HG02840 (cell line): Measurements from ENCODE around the gene LACTBL1.
A peak's percentile ranks its signal among the peaks of the same experiment; 100 is the strongest.
"Not testable (repeated sequence)": the region's sequence is repeated elsewhere in the genome, so short reads cannot be mapped to it uniquely, and the experiment has no call there.

Source experiments
- ATAC-seq: cut with Tn5 transposase; IDR thresholded peaks from one replicate; pipeline ENCODE4 v1.9.1; 2021; ENCODE audit warnings: mild to moderate bottlenecking, moderate library complexity, moderate number of reproducible peaks; ENCODE audit not compliant: unreplicated experiment, low FRiP score

The LACTBL1 gene

DNA sequence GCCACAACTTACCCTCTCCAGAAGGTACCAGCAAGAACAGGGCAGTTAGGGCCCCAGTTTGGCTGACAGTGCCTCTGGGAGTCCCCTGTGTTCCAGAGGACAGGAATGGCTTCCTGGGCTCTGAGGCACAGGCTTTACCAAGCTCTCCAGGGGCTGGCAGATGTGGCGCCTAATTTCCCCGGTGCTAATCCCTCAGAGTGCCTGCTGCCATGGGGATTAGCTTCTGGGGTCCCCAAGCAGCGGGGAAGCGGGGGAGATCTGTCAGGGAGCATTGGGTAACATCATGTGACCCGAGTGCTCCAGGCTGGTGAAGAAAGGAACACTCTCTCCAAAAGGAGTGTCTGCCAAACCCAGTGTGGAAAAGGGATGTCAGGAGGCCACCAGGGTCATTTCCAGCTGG is at the start of gene LACTBL1:
TSS of gene LACTBL1 (minus strand) at position 107 of the 400 bp plus-strand sequence. CDS start 550 bp downstream, outside the sequence.
- ATAC-seq = no peak

DNA sequence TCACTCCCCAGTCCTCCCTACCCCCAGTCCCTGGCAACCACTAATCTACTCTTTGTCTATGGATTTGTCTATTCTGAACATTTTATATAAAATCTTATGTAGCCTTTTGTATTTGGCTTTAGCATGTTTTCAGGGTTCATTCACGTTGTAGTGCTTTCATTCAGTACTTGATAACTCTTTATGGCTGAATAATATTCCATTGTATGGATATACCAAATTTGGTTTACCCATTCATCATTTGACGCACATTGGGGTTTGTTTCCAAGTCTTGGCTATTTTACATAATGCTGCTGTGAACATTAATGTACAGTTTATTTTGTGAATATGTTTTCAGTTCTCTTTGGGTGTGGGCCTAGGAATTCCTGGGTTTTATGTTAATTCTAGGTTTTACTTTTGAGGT is 49.2 kb upstream of the LACTBL1 start:
- no peak for ATAC-seq

DNA sequence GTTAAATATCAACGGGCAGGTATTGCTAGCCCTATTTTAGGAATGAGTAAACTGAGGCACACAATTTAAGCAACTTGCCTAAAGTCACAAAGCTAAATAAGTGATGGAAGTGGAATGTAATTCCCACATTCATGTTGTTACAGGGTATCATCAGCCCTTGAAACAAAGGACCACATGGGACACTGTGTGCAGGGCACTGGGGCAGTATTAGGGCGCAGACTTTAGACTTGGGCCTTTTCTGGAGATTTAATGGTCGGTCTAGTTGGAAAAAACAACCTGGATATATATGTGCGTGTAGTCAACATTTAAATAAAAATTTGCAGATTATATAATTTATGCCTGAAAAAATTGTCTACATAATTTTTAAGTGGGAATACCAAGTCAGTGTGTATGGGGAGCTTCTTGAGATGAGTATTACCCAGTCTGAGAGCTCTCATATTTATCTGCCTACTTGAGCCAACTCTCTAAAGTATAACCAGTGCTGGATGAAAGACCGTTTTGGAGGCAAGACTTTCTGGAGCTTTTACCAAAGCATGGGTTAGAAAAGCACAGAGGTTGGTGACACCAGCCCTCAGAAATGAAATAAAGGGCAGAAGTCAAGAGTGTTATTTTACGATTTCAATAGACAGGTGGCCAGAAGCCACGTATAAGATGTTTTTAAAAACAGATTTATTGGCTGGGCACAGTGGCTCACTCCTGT is 48.2 kb upstream of the LACTBL1 start:
- no peak for ATAC-seq

DNA sequence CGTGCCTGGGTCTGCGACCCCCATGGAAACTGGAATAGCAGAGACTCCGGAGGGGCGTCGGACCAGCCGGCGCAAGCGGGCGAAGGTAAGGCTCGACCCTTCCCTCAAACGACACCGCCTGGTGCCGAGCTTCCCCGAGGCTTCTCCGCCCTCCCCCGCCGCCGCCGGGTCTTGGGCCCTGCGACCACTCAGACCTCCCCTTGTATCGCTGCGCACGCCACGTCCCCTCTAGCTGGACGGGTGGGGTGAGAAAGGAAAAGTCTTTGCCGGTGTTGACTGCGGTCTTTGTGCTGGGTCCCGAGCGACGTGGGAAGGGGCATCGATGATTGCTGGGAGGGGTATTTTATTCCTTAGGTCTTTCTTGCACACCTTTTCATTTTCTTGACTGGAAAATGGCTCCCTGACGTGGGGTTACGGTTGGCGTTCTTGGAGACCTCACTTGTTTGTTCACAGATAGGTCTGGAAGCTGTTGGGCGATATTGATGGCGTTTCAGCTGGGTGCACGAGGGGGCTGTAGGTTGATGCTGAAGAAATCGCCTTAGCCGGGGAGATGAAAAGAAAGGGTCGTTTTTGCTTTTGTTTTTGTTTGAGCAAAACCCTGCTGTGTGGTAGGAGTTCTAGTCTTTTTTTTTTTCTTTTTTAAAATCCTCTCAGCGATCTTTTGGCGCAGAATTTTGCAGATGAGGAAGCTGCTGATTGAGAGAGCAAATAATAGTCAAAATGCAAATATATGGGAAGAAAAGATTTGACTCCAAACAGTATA is 47.4 kb upstream of the LACTBL1 start:
- peak; percentile 23 for ATAC-seq

DNA sequence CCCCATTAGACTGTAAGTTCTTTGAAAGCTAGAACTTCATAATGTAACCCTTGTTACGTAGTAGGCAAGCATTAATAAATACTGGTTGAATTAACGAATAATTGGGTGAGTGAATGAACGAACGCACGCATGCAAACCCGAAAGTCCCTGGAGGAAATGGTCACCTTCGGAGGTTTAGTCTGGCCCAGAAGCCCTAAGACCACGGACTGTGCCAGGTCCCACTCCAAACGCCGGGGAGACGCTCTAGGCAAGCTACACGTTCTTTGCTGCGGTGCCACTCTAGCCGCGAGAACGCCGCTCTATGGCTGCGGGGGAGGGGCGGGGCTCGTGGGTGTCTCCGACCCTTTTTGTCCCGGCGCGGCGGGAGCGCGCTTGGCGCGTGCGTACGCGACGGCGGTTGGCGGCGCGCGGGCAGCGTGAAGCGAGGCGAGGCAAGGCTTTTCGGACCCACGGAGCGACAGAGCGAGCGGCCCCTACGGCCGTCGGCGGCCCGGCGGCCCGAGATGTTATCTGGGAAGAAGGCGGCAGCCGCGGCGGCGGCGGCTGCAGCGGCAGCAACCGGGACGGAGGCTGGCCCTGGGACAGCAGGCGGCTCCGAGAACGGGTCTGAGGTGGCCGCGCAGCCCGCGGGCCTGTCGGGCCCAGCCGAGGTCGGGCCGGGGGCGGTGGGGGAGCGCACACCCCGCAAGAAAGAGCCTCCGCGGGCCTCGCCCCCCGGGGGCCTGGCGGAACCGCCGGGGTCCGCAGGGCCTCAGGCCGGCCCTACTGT is 46.6 kb upstream of the LACTBL1 start, which contains the start of gene KDM1A:
TSS of gene KDM1A (plus strand) at position 375 of the 769 bp plus-strand sequence. CDS start at position 504, 129 bp downstream.
- peak; percentile 93 for ATAC-seq

- peak; percentile 7 for ATAC-seq
Observed at GRCh38 chr1:23018661-23019093, 46.0 kb upstream of the LACTBL1 start.

GRCh38 chr1:23013657-23014056 is 41.0 kb upstream of the LACTBL1 start:
- no peak for ATAC-seq

- ATAC-seq = not testable (repeated sequence)
Observed at GRCh38 chr1:23010025-23010424, 37.4 kb upstream of the LACTBL1 start.

GRCh38 chr1:23008901-23009300 is 36.2 kb upstream of the LACTBL1 start:
- ATAC-seq = no peak

DNA sequence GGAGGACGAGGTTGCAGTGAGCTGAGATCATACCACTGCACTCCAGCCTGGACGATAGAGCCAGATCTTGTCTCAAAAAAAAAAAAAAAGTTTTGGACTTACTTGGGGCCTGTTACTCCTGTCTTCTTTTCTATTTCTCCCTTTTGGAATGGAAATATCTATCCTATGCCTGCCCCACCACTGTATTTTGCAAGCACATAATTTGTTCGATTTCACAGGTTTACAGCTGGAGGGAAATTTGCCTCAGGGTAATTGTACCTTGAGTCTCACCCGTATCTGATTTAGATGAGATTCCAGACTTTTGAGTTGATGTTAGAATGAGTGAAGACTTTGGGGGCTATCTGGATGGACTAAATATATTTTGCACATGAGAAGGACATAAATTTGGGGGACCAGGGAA is 34.4 kb upstream of the LACTBL1 start:
- ATAC-seq = no peak

GRCh38 chr1:23004769-23005168 is 32.1 kb upstream of the LACTBL1 start:
- not testable (repeated sequence) for ATAC-seq

- ATAC-seq = no peak
Observed at GRCh38 chr1:23004112-23004511, 31.4 kb upstream of the LACTBL1 start.

DNA sequence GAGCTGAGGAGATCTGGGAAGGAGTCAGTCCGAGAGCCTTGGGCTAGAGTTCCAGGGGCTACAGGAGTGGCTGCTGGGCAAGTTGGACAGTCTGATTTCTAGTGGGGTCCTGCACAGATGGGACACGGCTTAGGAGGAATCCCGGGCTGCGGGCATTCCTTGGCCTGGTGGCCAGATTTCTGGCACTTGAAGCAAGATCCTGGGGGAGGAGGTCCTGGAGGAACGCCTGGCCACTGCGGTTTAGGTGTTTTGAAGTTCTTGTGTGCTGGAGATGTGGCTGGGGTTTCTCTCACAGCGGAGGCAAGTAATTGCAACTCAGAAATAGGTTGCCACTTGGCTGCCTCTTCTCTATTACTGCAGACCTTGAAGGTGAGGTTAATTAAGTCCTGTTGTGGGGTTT is 29.6 kb upstream of the LACTBL1 start:
- ATAC-seq = not testable (repeated sequence)

DNA sequence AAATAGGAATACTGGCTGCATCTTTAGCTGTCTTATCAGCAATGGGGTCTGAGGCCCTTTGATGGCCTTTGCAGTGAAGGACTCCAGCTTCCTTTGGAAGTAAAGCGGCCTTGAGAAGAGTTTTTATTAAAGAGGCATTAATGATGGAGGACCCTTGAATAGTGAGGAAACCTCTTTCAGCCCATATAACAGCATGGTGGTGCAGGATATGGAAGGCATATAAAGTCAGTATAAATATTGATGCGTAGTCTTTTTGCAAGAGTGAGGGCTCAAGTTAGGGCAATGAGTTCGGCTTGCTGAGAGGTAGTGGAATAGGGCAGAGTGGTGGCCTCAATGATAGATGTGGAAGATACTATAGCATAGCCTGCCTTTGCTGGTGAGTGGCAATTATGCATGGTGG is 27.5 kb upstream of the LACTBL1 start:
- not testable (repeated sequence) for ATAC-seq

GRCh38 chr1:22997528-22997927 is 24.9 kb upstream of the LACTBL1 start:
- ATAC-seq = not testable (repeated sequence)

DNA sequence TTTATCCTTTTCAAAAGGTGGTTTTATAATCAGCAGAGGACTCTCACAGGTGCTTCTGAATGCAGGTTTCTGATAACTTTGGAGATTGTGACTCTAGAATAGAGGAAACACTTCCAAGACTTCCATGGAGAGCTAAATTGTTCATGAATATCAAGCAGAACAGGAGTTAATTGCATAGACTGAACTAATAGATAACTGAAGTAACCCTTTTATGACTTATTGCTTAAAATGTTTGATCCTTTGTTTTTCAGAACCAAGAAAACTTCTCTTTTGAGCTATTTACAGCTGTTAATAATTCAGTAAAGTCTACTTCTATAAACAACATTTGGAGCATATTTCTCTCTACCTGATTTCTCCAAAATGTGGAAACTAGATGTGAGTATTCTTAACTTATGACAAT is 23.1 kb upstream of the LACTBL1 start:
- no peak for ATAC-seq

GRCh38 chr1:22993220-22993795 is 20.6 kb upstream of the LACTBL1 start:
- not testable (repeated sequence) for ATAC-seq

- ATAC-seq = not testable (repeated sequence)
Observed at GRCh38 chr1:22992384-22992783, 19.7 kb upstream of the LACTBL1 start.

DNA sequence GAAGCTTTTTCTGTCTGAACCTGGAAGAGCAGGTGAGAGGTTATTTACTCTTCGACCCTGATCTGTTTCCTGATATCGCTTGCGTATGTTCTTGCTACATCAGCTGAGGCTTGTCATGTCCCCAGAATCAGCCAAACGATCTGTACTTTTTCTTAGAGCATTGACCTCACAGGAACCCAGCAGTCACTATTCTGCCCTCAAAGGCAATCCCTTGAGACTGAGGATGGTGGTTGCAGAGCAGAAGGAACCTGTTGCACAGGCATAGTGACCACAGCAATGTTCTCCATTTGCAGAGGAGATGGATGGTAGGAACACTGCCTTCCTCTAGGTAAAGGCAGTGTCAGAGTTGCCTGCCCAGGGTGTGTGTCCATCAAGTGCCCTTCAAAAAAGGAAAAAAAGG is 11.3 kb upstream of the LACTBL1 start:
- ATAC-seq = no peak

GRCh38 chr1:22980471-22980790 is 7.8 kb upstream of the LACTBL1 start:
- ATAC-seq = not testable (repeated sequence)

GRCh38 chr1:22978299-22978698 is 5.6 kb upstream of the LACTBL1 start:
- ATAC-seq = no peak
